Activated CD8-positive, alpha-beta memory T cell treated with anti-CD3 and anti-CD28 coated beads for 48 hours (primary cell): ENCODE data around the gene CCNG1.

Experiments
- DNase-seq, 3 experiments: peaks; one replicate each; pipeline ENCODE4 v3.0.0-alpha.2; 2020; ENCODE audit warnings: low read depth in 2 of 3, low spot score in 2 of 3

Gene CCNG1

GRCh38 chr5:163489055-163489744 is 51.8 kb downstream of the CCNG1 start:
- no peak for DNase-seq

GRCh38 chr5:163489745-163490075 is 52.3 kb downstream of the CCNG1 start:
- no peak for DNase-seq
